ENCODE results near the gene PIK3C2A.

PIK3C2A gene

DNA sequence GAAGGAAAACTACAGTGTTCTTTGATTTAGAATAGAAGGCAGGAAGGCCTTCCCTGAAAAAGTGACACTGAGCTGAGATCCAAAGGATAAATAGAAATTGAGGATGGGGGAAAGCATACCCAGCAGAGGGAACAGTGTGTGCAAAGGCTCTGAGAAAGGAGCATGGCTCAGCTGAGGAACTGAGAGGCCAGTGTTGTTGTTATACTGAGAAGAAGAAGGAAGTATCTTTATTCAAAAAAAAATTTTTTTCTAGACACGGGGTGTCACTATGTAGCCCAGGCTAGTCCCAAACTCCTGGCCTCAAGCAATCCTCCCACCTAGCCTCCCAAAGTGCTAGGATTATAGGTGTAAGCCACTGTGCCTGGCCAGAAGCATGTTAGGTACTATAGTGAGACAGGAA, 3.5 kb upstream of the PIK3C2A start:
- DNase-seq (ENCODE audit: low read depth in 1 of 2, low spot score in 1 of 2), result no peak

DNA sequence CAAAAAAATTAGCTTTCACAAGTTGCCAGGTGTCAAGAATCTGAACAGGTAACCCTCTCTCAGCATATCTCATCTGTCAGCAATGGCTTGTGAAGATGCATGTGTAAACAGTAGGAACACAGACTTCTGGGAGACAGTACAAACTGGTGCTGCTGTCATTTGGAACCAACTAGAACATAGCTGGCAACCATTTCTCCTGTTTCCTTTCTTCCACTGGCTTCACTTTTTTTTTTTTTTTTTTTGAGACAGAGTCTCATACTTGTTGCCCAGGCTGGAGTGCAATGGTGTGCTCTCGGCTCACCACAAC, 2.1 kb upstream of the PIK3C2A start:
- no peak for DNase-seq (ENCODE audit: low read depth in 1 of 2, low spot score in 1 of 2)

DNA sequence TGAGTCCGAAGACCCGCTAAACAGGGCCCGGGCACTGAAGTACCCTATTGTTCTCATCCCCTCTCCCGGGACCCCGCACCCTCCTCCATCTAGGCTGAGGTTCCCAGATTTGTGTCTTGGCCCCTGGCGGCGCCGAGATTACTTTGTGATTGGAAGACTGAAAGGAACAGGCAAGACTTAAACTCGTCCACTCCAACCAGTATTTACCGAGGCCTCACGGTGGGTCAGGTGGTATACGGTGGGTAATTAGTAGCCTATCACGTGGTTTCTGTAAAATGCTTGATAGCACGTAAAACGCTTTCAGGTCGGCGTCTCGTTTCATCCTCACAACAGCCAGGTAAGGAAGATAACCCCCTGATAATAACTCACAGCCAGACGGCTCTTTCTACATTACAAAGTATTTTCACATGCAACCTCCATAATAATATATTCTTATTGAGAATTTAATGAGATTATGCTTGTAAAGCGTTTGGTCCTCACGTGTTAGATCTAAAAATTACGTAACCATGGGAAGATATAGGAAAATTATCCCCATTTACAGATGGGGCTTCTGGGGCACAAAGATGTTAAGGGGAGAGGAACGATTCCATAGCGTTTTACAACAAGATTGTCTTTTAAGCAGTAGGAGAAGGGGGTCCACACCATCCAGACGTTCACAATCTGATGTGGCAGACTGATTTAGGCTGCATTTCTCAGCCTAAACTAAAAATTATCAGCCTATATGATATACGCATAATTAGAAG, 642 bp upstream of the PIK3C2A start:
- DNase-seq (ENCODE audit: low read depth in 1 of 2, low spot score in 1 of 2), result peak in 1 of 2 donors; percentile 13

DNA sequence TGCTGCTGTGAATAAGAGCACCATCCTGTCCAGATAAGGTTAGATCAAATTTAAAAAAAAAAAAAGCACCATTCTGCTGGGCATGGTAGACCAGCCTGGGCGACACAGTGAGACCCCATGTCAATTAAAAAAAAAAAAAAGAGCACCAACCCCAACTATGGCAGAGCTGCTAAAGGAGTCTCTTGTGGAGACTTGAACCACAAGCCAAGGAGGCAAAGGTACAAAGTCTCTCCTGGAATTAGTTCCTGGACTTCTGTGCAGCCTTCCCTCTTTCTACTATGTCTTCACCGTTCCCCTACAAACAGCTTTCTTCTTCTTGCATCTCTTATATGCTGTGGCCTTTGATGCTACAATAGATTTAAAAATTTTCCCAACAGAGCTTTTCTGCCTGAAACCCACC, 1.3 kb downstream of the PIK3C2A start:
- no peak for DNase-seq (ENCODE audit: low read depth in 1 of 2, low spot score in 1 of 2)

DNA sequence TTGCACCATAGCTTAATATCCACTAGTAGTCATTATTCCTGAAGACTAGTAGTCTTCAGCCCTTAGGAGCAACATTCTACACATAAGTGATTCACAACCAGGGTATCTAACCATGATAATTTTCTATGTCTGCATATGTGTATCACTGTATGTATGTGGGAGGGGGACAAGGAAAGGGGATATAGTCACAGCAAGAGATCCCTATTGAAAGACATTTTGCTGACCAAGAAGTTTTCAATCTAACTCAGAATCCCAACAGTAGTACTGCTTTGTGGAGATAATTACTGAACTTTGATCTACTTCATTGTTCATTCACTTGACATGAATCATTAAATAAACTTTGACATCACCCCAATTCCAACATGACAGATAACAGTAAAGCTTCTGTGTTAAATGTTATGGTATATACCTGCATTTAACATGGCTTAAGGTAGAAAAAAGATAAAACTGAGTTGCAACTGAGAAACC, 10.3 kb downstream of the PIK3C2A start:
- no peak for DNase-seq (ENCODE audit: low read depth in 1 of 2, low spot score in 1 of 2)

DNA sequence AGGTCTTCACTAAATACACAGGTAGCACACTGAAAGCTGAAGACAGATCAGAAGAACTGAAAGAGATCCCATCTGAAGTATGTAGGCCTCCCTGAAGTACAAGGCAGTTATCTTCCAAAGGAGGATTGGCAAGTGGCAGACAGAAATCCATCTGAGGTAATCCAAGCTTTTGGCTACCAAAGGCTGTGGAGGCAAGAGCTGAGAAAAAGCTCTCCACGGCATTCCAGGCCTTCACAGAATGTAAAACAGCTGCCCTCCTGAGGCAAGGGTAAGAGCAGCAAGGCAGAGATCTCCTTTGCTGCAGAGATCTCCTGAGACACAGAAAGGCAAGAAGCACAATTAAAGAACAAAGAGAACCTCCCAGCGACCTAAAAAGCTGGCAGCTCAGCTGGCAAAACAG, 19.1 kb downstream of the PIK3C2A start:
- DNase-seq (ENCODE audit: low read depth in 1 of 2, low spot score in 1 of 2), result no peak

DNA sequence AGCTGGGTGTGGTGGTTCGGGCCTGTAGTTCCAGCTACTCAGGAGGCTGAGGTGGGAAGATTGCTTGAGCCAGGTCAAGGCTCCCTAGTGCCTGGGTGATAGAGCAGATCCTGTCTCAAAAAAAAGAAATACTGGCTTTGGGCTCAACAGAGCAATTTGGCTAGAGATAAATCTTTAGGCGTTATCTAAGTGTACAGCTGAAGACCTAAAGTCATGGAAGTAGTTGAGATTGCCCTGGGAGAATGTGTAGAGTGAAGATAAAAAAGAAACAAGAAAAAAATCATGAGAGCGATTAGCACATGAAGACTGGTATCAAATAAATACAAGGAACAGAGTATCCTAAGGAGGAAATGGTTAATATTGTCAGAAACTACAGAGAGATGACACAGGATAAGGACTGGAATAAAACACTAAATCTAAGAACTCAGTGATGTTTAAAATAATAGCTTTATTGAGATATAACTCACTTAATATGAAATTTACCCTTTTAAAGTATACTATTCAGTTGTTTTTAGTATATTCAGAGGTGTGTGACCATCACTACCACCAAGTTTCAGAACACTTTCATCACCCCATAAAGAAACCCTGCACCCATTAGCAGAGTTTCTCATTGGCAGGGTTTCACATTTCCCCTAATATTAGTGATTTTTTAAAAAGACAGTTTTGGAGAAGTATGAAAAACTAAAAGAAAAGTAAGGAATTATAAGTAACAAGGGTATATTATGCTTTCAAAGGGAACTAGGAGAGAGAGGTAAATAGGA, 20.7 kb downstream of the PIK3C2A start:
- no peak for DNase-seq (ENCODE audit: low read depth in 1 of 2, low spot score in 1 of 2)

DNA sequence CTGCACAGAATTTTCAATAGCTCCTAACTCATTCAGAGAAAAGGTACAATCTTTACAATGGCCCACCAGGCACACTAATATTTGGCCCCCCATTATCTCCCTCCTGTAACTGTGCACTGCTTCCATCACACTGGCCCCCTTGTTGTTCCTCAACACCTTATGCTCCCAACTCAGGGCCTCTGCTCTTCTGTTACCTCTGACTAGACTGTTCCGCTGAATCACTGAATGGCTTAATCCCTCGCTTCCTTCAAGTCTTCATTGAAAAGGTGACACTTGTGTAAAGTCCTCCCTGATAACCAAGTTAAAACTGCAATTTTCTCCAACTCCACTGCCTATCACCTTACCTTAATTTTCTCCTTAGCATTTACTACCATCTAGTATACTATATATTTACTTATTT, 21.8 kb downstream of the PIK3C2A start:
- DNase-seq (ENCODE audit: low read depth in 1 of 2, low spot score in 1 of 2), result no peak

DNA sequence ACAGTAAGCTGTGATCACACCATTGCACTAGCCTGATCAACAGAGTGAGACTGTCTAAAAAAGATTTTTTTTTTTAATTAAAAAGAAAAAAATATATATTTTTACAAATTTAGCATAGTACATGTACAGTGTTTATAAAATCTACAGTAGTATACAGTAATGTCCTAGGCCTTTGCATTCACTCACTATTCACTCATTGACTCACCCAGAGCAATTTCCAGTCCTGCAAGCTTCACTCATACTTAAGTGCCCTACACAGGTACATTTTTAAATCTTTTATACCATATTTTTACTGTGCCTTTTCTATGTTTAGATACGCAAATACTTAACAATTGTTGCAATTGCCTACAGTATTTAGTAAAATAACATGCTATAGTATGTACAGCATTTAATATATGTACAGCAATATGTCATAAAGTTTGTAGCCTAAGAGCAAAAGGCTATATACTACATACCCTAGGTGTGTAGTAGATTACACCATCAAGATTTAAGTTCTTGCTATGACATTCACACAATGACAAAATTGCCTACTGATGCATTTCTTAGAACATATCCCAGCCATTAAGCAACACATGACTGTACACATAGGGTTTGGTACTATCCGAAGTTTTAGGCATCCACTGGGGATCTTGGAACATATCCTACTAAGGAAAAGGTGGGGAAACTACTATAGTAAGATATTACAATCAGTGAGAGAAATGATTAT, 22.8 kb downstream of the PIK3C2A start:
- no peak for DNase-seq (ENCODE audit: low read depth in 1 of 2, low spot score in 1 of 2)

DNA sequence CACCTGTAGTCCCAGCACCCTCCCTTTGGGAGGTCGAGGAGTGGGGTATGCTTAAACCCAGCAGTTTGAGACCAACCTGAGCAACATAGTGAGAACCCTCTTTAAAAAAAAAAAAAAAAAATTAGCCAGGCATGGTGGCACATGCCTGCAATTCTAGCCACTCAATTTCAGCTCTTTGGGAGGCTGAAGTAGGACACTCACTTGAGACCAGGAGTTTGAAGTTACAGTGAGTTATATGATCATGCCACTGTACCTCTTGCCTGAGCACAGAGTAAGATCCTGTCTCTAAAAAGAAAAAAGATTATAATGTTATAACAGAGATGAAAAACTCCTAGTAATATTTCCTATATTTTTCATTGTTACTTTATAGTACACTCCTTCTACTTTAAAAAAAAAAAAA, 23.9 kb downstream of the PIK3C2A start:
- no peak for DNase-seq (ENCODE audit: low read depth in 1 of 2, low spot score in 1 of 2)

DNA sequence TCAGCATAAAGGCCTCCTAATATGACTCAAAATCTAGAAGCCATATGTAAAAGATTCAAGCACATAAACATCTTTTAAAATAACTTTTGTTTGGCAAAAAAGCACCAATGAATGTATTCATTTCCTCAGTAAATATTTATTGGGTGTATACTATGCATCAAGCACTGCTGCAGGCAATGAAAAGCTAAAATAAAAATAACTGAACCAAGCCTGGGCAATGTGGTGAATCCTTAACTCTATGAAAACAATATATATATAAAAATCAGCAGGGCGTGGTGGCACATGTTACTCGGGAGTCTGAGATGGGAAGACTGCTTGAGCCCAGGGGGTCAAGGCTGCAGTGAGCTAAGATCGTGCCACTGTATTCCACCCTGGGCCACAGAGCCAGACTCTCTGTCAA, 27.8 kb downstream of the PIK3C2A start:
- DNase-seq (ENCODE audit: low read depth in 1 of 2, low spot score in 1 of 2), result no peak

DNA sequence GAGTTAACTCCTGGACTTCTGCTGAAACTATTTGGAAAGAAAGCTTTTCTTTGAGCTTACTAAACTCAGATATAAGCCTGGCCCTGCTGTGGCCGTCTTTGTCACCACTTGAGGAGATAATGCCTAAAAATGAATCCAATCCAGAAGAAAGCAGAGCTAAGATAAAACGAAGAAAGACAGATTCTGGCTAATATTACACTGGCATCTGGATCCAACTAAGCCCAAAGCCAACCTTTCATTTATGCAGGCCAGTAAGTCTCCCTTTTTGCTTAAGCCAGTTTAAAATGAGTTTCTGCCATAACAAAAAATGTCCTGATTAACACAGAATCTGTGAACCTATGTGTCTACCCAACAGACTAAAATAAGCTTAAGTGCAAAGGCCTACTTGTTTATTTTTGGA, 34.5 kb downstream of the PIK3C2A start:
- DNase-seq (ENCODE audit: low read depth in 1 of 2, low spot score in 1 of 2), result no peak

DNA sequence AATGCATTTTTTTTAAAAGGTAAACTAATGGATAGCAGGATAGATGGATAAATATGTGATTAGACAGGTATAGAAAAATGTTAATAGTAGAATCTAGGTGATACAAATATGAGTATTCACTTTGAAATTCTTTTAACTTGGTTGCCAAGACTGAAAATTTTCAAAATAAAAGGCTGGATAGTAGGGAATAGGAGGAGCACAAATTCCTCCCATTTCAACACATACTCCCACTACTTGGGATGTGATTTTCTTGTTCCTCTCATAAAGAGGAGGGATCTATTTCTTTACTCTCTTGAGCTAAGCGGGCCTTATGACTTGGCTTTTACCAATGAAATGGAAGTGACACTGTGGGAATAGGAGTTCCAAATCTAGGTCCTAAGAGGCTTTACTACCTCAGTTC, 35.9 kb downstream of the PIK3C2A start:
- no peak for DNase-seq (ENCODE audit: low read depth in 1 of 2, low spot score in 1 of 2)

DNA sequence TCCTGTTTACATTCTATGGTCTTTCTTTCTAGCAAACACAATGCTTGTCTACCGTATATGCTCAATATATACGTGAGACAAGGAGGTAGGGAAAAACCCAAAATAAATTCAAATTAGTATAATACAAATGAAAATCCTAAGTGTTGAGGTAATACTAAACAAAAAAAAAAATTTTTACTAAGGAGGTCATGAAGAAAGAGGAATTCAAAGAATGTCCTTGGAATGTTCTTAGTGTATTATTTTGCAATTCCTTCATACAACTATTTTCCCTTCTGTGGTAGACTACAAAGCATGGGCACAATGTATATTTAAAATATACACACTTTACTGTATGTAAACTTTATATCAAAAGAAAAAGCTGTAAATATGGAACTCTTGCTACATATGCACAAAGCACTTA, 36.4 kb downstream of the PIK3C2A start:
- no peak for DNase-seq (ENCODE audit: low read depth in 1 of 2, low spot score in 1 of 2)

DNA sequence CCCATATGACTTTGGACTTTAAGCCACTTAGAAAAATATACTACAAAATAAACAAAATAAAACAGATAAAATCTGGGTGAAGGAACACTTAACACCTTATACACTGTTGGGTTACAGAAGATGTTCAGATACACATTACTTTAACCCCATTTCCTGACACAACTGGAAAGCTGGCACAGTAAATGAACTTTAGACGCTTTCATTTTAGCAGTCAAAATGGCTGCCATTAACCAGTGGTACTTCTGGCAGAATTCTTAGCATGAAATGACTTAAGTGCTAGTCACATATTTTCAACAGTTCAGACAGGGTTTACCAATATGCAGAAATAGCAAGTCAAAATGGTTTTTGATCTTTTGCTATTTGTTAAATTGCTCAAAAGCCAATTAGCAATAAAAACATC, 37.9 kb downstream of the PIK3C2A start:
- DNase-seq (ENCODE audit: low read depth in 1 of 2, low spot score in 1 of 2), result no peak

DNA sequence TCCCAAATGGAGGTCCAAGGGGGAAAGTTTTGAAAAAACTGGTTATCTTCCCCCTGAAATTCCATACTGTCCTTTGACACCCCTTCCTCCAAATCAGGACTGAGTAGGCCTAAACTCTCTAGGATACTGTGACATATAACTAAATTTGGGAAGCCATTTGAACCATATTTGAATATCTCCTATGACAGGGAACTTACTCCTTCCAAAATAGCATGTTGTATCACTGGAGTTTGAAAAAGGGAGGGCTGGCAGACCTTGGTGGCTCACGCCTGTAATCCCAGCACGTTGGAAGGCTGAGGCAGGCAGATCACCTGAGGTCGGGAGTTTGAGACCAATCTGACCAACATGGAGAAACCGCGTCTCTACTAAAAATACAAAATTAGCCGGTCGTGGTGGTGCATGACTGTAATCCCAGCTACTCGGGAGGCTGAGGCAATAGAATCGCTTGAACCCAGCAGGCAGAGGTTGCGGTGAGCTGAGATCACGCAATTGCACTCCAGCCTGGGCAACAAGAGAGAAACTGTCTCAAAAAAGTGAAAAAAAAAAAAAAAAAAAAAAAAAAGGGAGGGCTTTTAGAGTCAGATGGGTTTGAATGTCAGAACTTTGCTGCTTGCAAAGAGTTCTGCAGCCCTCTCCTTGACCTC, 42.4 kb downstream of the PIK3C2A start:
- no peak for DNase-seq (ENCODE audit: low read depth in 1 of 2, low spot score in 1 of 2)

DNA sequence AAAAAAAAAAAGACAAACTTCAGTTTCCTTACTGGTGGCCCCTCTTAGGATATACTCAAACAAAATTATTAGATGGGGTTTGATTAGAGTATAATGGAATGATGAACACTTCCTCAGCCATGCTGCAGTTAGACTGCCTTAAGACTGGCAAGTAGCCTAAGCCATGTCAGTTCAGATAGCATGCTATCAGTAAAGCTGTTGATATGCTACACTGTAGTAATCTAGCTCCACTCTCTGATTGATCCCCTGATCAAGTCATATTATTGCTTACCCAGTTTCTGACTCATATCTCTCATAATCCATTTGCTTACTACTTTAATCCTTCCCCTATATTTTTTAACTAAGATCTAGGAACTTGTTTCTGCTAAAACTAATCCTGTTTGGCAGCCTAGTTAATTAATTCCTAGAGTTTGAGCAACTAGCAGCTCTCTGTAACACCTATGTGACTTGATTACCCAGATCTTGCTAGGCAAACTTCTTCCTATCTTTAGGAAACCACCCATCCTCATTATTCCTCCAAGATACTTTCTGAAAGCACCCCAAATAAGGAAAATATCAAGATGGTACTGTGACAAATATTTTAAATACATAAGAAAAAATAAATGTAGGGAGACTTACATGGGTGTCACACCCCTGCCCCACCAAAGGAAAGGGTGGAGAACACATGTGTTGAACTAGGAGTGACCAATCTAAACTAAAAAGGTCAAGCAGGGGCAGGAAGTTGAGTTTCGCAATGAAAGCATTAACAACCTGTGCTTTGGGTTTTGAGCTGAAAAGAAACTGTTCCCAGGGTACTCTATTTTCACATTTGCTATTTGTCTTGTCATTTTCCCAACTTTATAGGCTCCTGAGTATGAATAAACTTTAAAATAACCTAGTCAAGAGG, 43.2 kb downstream of the PIK3C2A start:
- DNase-seq (ENCODE audit: low read depth in 1 of 2, low spot score in 1 of 2), result no peak

DNA sequence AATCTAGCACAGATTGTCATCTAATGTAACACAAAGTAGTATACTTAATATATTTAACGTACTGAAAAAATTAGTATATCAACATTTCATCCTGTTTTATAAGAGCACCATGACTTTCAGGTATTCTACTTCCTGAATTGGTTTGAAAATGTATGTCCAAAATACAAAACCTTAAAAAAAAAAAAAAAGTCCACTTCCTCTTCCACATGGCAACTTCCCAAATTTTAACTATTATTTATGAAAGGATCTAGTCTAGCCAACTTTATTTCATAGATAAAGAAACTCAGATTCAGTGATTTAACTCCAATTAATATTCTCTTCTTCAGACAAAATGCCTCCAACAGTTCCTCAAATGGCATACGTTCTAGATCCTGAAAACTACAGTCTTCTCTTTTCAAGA, 44.0 kb downstream of the PIK3C2A start:
- DNase-seq (ENCODE audit: low read depth in 1 of 2, low spot score in 1 of 2), result no peak

DNA sequence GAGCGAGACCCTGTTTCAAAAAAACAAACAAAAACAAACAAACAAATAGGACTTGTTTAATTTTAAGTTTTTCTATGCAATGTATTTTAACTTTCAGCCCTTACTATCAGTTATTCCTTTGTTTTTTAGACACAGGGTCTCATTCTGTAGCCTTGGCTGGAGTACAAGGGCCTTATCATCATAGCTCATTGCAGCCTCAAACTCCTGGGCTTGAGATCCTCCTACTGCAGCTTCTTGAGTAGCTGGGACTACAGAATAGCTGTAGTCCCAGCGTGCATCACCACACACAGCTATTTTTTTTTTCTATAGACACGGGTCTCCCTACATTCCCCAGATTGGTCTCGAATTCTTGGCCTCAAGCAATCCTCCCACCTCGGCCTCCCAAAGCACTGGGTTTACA, 44.5 kb downstream of the PIK3C2A start:
- DNase-seq (ENCODE audit: low read depth in 1 of 2, low spot score in 1 of 2), result no peak

DNA sequence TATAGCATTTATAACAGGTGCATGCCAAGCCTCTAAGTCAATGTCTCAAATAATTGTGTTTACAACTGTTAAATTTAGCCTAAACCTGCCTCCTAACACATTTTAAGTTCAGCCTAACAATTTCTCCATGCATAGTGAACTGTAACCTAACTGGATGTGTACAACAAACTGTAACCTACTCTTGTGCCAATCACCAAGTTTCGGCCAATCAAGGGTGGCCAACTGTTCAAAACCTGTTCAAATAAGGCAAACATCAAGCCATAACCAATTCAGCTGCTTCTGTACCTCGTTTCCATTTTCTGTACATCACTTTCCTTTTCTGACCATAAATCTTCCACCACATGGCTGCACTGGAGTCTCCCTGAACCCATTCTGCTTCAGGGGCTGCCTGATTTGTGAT, 45.4 kb downstream of the PIK3C2A start:
- no peak for DNase-seq (ENCODE audit: low read depth in 1 of 2, low spot score in 1 of 2)

DNA sequence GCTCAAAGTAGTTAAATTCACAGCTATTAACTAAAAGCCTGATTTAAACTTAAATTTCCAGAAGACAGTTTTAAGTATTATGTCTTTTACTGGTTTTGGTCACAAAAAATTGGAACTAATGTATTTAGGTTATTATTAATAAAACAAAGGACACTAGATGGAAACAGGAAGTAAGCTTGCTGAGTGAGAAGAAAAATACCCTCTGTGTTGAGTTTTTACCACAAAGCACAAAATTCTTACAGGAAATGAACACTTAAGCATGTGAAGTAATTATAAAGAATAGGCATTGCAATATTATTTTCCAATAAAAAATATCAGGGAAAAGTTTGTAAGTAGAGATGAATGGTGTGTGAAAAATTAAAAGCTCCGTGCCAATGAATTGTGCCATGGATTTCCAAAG, 46.3 kb downstream of the PIK3C2A start:
- no peak for DNase-seq (ENCODE audit: low read depth in 1 of 2, low spot score in 1 of 2)
